Stimulated activated CD4-positive, alpha-beta T cell treated with anti-CD3 and anti-CD28 coated beads, TNF-alpha, amount 100 ng/mL, for 4 hours (primary cell): ENCODE measurements around the gene AKAP13.
"Not testable (repeated sequence)": the region's sequence is repeated elsewhere in the genome, so short reads cannot be mapped to it uniquely, and the experiment has no call there.

ENCODE experiments used
- DNase-seq, 3 experiments: peaks; one replicate each; pipeline ENCODE4 v3.0.0-alpha.2; 2020; ENCODE audit warnings: low read depth in 3 of 3

Gene AKAP13

GRCh38 chr15:85786781-85787114 is 406.3 kb downstream of the AKAP13 start:
- DNase-seq, result no peak

- DNase-seq, result no peak
These were observed 408.5 kb downstream of the AKAP13 start for GRCh38 chr15:85788771-85789495.

DNA sequence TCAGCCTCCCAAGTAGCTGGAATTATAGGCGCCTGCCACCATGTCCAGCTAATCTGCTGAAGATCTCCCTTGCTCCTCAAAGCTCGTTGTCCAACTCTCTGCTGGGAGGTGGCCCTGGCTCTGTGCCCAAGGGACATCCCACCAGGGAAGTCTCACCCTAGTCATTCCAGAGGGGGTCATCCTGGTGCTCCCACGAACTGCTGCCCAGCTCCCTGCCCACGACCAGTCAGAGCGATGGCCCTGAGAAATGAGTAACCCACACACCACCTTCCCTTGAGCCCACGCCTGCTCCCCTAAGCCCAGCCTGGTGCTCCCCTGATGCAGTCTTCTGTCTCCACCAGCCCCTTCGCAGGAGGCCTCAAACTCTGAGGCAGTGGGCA is 409.1 kb downstream of the AKAP13 start:
- no peak for DNase-seq

GRCh38 chr15:85792102-85792731 is 411.8 kb downstream of the AKAP13 start:
- DNase-seq, result no peak

DNA sequence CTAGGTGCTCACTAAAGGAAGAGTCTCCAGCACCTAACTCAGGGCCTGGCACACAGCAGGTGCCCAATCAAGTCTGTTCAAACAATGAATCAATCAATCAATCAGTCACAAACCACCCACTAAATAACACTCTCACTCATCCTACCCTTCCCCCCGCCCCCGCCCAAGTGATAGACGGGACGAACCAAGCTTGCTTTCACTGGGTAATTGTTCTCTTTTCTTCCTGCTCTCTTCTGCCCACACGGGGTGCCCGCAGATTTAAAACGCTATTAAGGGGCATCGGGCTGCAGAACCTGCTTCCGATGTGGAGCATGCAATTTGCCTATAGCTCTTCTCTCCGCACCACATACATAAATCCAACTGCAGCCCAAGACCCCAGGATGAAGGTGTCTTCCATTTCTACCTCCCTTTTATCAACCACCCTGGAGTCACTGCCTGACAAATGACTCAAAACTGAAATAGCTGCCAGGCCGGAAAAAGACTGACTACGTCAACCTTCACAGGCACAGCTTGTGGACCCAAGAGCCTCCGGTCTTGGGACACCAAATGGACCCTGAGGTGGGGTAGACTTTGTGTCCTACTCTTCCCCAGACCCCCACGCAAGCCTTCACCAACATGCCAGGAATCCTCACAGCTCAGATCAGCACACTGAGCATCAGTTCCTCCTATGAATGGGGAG is 412.6 kb downstream of the AKAP13 start:
- DNase-seq, result peak in 2 of 3 experiments; percentile 15 to 21

DNA sequence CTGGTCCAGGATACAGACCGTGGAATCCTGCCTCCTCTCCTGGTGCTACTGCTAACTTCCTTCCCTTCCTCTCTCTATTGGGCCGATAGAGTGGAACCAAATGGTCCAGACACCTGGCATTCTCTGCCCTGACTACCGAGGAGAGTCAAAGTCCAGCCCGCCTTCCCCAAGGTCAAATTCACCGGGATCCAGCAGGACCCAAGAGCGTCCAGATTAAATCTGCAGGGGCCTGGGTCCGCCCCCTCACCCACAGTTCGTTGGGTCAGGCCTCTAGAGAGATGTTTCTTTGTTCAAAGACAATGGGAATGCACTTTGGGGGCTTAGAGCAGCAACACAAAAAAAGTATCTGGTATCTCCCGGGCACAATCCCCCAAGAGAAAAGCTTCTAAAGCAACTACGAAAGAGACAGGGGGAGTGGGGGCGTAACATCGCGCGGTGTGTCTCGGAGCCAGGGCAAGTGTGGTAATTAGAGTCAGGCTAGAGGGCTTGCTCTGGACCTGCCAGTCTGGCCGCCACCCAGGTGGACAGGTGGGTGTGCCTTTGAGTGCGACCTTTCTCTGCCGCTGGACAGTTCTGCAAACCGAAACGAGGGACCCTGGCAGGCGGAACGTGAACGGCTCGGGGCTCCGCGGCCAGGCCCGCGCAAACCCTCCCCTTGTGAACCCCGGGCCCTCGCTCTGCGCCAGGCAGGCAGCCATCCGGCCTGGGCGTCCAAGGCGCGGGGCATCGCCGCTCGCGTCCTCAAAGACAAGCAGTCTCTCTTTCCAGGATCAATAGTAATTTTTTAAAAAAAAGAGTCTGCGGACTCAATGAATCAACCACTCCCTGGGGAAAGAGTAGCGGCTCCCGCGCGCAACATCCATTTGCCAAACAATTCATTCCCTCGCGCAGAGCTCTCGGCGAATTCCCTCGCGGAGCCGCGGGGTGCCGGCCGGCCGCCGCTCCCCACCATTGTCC is 413.5 kb downstream of the AKAP13 start:
- no peak for DNase-seq

GRCh38 chr15:85794598-85795336 is 414.4 kb downstream of the AKAP13 start, which contains the start of gene KLHL25:
KLHL25 (minus strand) TSS chr15:85794925; CDS start chr15:85769810, 25,115 bp downstream.
- DNase-seq, result peak; percentile 75 to 86 (median 84)

DNA sequence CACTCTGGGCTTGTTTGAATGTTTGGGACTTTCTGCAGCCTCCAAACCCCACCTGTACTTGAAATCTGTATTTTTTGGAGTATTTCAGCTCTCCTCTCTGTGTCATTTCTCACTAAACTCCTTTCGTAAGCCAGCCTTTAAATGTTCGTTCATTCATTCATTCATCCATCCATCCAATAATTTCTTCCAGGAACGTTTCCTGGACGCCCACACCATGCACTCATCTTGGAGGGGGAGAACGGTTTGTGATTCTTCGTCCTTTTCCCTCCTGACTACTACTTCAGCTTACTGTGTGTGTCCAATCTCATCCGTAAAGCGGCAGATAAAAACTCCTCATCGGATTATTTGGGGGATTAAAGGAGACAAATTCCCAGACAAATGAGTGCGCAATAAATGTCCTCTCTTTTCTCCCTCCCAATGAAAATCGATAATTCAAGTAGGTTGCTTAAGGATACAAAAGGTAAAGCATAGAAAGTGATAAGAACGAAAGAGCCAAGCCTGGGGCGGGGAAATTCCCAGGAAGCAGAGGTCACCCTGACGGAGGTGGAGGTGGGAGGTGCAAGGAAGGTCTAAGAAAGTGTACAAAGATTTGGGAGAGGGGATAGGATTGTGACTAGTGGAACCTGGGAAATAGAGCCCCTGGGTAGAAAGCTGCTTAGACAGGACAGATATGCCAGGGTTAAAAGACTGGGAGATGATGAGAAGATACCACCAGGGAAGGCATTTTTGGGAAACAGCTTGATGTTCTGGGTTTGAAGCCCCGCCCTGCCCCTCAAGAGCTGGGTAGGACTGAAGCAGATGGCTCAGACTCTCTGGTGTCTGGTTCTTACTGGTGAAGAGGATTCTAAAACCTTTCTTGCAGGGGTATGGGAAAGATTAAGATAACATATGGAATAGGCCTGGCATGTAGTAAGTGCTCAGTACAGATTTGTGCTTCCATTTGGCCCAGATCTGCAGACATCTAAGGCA is 415.2 kb downstream of the AKAP13 start:
- DNase-seq, result no peak

DNA sequence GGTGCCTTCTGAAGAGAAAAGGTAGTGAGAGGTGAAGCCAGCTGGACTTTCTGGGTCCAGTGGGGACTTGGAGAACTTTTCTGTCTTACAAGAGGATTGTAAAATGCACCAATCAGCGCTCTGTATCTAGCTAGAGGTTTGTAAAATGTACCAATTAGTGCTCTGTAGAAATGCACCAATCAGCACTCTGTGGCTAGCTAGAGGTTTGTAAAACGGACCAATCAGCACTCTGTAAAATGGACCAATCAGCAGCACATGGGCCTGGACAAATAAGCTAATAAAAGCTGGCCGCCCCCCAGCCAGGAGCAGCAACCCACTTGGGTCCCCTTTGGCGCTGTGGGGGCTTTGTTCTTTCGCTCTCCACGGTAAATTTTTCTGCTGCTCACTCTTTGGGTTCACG is 416.0 kb downstream of the AKAP13 start:
- DNase-seq, result not testable (repeated sequence)
